Heart left ventricle (tissue), 13 donors: ENCODE measurements around the gene SRSF6.

Source experiments
- POLR2A ChIP-seq, 2 donors: fragments of 450-650 bp; IDR thresholded peaks; one replicate each; pipeline ENCODE4 v1.6.1; 2017; ENCODE audit warnings: antibody characterized with exemption in 2 of 2, mild to moderate bottlenecking in 2 of 2, moderate library complexity in 2 of 2
- TF ChIP-seq, protein P1 (sequence below), 12 donors: fragments of 200-600 bp; sonication (generic) in 4 of 12; IDR thresholded peaks; one replicate each; pipeline versions ENCODE4 v1.5.0 to v1.8.0; 2018 to 2022; ENCODE audit warnings: antibody characterized with exemption in 12 of 12, mild to moderate bottlenecking in 5 of 12
- donor health status: ischemic (EF 13 %, LVEDD 7.1; RV severe dilation, severe dysfunction).
- donor health status: DM: no; HTN: yes; CAD: no.
- donor health status: DM: no; HTN: no; CAD: no.
- donor health status: ischemic (EF 25% LVEDD 6.9; RV normal size, moderate dysfunction).
- donor health status: ischemic (EF 25% LVEDD 5.7; RV mildly dilated, moderate dysfunction).
- donor health status: ischemic (EF 35%, LVEDD 5.7; RV mildly dilated, moderate dysfunction).
- donor health status: nonischemic (EF 11% LVEDD 7.7; RV severe dilation, severe dysfunction).
- donor health status: DM: yes; HTN: yes; CAD: no.
- donor health status: PGD.
- donor health status: ischemic (EF 29% LVEDD 5.4; RV normal size, mild dysfunction).
- donor health status: nonischemic (EF 23%, LVEDD 6.1; RV moderate dilation, normal function).

DNA sequence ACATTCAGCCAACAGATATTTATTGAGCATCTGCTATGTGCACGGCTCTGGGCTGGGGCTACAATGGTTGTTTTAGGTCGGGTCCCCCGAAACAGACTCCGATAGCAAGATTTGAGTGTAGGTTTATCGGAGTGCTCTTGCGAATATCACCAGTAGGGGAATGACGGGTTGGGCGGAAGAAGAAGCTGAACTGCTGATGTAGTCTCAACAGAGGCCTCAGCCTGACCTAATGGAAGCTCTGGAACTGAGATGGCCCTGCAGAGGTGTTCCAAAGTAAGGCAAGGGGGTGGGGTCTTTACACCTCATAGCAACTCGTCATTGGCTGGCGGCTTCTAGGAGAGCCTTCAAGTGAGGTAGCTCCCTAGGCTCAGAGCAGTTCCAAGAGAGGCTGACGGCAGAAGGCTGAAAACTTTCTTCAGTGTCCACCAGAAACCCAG is 50.9 kb downstream of the SRSF6 start:
- TF ChIP-seq, protein P1, sequence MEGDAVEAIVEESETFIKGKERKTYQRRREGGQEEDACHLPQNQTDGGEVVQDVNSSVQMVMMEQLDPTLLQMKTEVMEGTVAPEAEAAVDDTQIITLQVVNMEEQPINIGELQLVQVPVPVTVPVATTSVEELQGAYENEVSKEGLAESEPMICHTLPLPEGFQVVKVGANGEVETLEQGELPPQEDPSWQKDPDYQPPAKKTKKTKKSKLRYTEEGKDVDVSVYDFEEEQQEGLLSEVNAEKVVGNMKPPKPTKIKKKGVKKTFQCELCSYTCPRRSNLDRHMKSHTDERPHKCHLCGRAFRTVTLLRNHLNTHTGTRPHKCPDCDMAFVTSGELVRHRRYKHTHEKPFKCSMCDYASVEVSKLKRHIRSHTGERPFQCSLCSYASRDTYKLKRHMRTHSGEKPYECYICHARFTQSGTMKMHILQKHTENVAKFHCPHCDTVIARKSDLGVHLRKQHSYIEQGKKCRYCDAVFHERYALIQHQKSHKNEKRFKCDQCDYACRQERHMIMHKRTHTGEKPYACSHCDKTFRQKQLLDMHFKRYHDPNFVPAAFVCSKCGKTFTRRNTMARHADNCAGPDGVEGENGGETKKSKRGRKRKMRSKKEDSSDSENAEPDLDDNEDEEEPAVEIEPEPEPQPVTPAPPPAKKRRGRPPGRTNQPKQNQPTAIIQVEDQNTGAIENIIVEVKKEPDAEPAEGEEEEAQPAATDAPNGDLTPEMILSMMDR (IDR thresholded peaks at IDR 0.05): no peak
- no peak for TF ChIP-seq POLR2A (IDR thresholded peaks at IDR 0.05)
